Peyer's patch (tissue), 4 donors: Measurements from ENCODE around the gene GSTT2.
"Not testable (repeated sequence)": the region's sequence is repeated elsewhere in the genome, so short reads cannot be mapped to it uniquely, and the experiment has no call there.

Experiments used
- POLR2A ChIP-seq, 2 donors: fragments of 450-650 bp; IDR thresholded peaks; one replicate each; pipeline ENCODE4 v1.5.1; 2017; ENCODE audit warnings: antibody characterized with exemption in 2 of 2, mild to moderate bottlenecking in 2 of 2, moderate library complexity in 2 of 2
- TF ChIP-seq, protein P1 (sequence below), 6 experiments: fragments of 450-650 bp in 4 of 6; fragments of 200-600 bp in 2 of 6; sonication (generic) in 1 of 6; IDR thresholded peaks; one replicate each; pipeline ENCODE4 v1.5.1; 2017 to 2019; ENCODE audit warnings: antibody characterized with exemption in 6 of 6, mild to moderate bottlenecking in 3 of 6, moderate library complexity in 1 of 6

GRCh38 chr22:23952794-23953405 is 27.0 kb upstream of the GSTT2 start:
- TF ChIP-seq, protein P1, sequence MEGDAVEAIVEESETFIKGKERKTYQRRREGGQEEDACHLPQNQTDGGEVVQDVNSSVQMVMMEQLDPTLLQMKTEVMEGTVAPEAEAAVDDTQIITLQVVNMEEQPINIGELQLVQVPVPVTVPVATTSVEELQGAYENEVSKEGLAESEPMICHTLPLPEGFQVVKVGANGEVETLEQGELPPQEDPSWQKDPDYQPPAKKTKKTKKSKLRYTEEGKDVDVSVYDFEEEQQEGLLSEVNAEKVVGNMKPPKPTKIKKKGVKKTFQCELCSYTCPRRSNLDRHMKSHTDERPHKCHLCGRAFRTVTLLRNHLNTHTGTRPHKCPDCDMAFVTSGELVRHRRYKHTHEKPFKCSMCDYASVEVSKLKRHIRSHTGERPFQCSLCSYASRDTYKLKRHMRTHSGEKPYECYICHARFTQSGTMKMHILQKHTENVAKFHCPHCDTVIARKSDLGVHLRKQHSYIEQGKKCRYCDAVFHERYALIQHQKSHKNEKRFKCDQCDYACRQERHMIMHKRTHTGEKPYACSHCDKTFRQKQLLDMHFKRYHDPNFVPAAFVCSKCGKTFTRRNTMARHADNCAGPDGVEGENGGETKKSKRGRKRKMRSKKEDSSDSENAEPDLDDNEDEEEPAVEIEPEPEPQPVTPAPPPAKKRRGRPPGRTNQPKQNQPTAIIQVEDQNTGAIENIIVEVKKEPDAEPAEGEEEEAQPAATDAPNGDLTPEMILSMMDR (IDR thresholded peaks at IDR 0.05) = not testable (repeated sequence)
- not testable (repeated sequence) for TF ChIP-seq POLR2A (IDR thresholded peaks at IDR 0.05)
